Right lobe of liver (tissue), 6 donors: ENCODE measurements around the gene GPR160. TPM values are rescaled to one million over a fixed set of nuclear protein-coding genes. Genes with fewer than 3 reads are reported as not detected.

ENCODE experiments used
- ATAC-seq, 4 donors: fragments of 200-7000 bp; cut with Tn5 transposase; one replicate each; pipeline ENCODE4 v1.9.1; 2020; ENCODE audit warnings: mild to moderate bottlenecking in 4 of 4, moderate library complexity in 4 of 4
- DNase-seq, 3 donors: peaks; one replicate each; pipeline ENCODE4 v3.0.0-alpha.2; 2020
- H3K27ac ChIP-seq, 3 donors: fragments of 200-600 bp; one replicate each; pipeline ENCODE4 v1.8.0; 2022
- H3K27me3 ChIP-seq, 2 donors: fragments of 200-600 bp; one replicate each; pipeline ENCODE4 v1.8.0; 2022
- H3K36me3 ChIP-seq, 4 donors: fragments of 200-600 bp; sonication (generic) in 1 of 4; one replicate each; pipeline versions ENCODE4 v1.5.1 to v1.8.0; 2017 to 2022; ENCODE audit warnings: control low read depth in 1 of 4
- H3K4me1 ChIP-seq, 4 donors: fragments of 200-600 bp; sonication (generic) in 1 of 4; one replicate each; pipeline versions ENCODE4 v1.5.1 to v1.8.0; 2017 to 2022; ENCODE audit warnings: control low read depth in 1 of 4
- H3K4me3 ChIP-seq, 3 donors: fragments of 200-600 bp; one replicate each; pipeline ENCODE4 v1.8.0; 2022
- H3K9me3 ChIP-seq, 4 donors: fragments of 200-600 bp; sonication (generic) in 1 of 4; one replicate each; pipeline versions ENCODE4 v1.5.1 to v1.8.0; 2017 to 2022; ENCODE audit warnings: control low read depth in 1 of 4
- POLR2A ChIP-seq: fragments of 450-650 bp; IDR thresholded peaks from one replicate; pipeline ENCODE4 v1.6.1; 2017; ENCODE audit warnings: antibody characterized with exemption, mild to moderate bottlenecking
- WGBS: methylation state at CpG from one replicate; pipeline ENCODE4 v1.1.6; 2018; ENCODE audit warnings: low coverage, low lambda C conversion rate; ENCODE audit not compliant: insufficient coverage; ENCODE audit errors: missing lambda C conversion rate; 5-methylcytosine and 5-hydroxymethylcytosine counted together
- intact Hi-C, 2 donors: fragments of 100-400 bp; cut with DNase I; formaldehyde crosslinking; loops; one replicate each; pipeline versions ENCODE4 v1.11.2 to v1.14.1; 2022
- total RNA-seq, 6 experiments: library from RNA; depleted of rRNA in 2 of 6; stranded (reverse); fragments of >200 nt in 2 of 6; fragmentation: NEBNext Ultra II Directional in 3 of 6; extraction: Animal tissue kit (Norgen Biotek cat#: 25700) in 3 of 6; gene quantifications; one replicate each; pipeline versions ENCODE4 v1.1.0 to v1.2.4, GENCODE V29; 2016 to 2023
- TF ChIP-seq, protein P1 (sequence below), 4 donors: fragments of 200-600 bp in 3 of 4; fragments of 450-650 bp in 1 of 4; IDR thresholded peaks; one replicate each; pipeline versions ENCODE4 v1.5.1 to v1.8.0; 2016 to 2022; ENCODE audit warnings: antibody characterized with exemption in 4 of 4, mild to moderate bottlenecking in 2 of 4
- donor health status: DM: no; HTN: yes; CAD: no.
- donor health status: DM: no; HTN: no; CAD: no.
- donor health status: DM: no; HTN: no; CAD: no.
- donor health status: DM: no; HTN: yes; CAD: no.
- donor health status: DM: no; HTN: yes; CAD: no.

GPR160 gene
- total RNA-seq, 6 experiments from 2014 or later = 1.0 to 4.2 (median 1.6) TPM

DNA sequence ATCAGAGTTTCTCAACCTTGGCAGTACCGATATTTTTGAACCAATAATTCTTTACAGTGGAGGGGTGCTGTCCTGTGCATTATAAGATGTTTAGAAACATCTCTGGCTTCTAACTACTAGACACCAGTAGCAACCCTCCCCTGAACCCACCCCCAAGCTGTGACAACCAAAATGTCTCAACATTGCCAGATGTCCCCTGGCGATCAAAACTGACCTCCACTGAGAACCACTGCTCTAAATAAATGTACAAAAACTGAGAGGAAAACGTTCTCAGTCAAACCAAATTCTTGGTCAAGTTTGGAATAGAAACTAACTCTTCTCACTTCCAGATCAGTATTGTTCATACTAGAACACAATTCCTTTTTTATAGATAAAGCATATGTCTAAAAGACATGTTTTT, 58.5 kb downstream of the GPR160 start:
- H3K9me3 ChIP-seq = no peaks in the 10 kb centered on the region
- DNase-seq (no peak), ATAC-seq (no peak)
- WGBS = 79% methylated on average over 3 of the region's 3 CpGs
- no peak overlapping the region for H3K4me3 ChIP-seq
- intact Hi-C loops = no loop called here
- TF ChIP-seq, protein P1, sequence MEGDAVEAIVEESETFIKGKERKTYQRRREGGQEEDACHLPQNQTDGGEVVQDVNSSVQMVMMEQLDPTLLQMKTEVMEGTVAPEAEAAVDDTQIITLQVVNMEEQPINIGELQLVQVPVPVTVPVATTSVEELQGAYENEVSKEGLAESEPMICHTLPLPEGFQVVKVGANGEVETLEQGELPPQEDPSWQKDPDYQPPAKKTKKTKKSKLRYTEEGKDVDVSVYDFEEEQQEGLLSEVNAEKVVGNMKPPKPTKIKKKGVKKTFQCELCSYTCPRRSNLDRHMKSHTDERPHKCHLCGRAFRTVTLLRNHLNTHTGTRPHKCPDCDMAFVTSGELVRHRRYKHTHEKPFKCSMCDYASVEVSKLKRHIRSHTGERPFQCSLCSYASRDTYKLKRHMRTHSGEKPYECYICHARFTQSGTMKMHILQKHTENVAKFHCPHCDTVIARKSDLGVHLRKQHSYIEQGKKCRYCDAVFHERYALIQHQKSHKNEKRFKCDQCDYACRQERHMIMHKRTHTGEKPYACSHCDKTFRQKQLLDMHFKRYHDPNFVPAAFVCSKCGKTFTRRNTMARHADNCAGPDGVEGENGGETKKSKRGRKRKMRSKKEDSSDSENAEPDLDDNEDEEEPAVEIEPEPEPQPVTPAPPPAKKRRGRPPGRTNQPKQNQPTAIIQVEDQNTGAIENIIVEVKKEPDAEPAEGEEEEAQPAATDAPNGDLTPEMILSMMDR (IDR thresholded peaks at IDR 0.05) = no peak
- TF ChIP-seq POLR2A = no peak
- H3K27ac ChIP-seq = no peak overlapping the region
- H3K36me3 ChIP-seq = peaks cover 0 to 64% (median 13%) of the 10 kb centered on the region in 4 donors
- no peaks in the 10 kb centered on the region for H3K4me1 ChIP-seq
- H3K27me3 ChIP-seq = no peaks in the 10 kb centered on the region

DNA sequence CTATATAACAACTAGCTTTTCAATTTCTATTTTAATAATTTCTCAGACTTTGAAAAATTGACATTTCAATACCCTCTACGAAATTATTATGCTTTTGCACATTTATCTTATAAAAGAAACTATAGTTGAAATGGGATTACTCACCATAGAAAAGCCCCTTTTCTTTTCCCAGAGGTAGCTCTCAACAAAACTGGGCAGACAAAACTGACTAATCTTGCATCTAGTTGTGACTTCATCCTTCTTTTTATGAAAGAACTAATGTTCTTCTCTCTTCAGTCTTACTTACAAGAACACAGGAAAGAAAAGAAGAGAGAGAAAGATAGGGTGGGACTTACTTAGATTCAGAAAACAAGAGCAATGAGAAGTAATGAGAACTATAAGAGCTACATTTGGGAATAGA, 61.0 kb downstream of the GPR160 start:
- H3K36me3 ChIP-seq = peaks cover 0 to 86% (median 21%) of the 10 kb centered on the region in 4 donors
- 85% methylated on average over 1 of the region's 1 CpG for WGBS

DNA sequence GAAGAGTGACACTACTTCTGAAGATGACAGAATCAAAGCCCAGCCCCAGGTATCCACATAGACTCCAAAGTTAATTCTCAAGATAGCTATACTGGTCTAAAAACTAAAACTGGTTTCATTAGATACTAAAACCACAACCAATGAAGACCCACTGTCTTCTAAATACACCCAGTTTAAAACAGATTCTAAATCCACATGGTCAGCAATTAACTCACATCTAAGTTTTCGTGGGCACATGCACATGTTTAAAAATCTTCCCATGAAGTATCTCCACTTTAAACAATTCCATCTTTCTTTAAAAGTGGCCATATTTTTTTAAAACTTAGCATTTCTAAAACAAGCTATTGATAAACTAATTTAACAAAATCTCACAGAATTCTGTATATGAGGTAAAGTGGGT, 63.1 kb downstream of the GPR160 start:
- peaks cover 0 to 80% (median 17%) of the 10 kb centered on the region in 4 donors for H3K36me3 ChIP-seq
- 92% methylated on average over 1 of the region's 1 CpG for WGBS
- no peak overlapping the region for H3K27ac ChIP-seq
- no peaks in the 10 kb centered on the region for H3K4me1 ChIP-seq
- no peaks in the 10 kb centered on the region for H3K27me3 ChIP-seq
- no peaks in the 10 kb centered on the region for H3K9me3 ChIP-seq
- no peak for TF ChIP-seq POLR2A
- TF ChIP-seq, protein P1 (IDR thresholded peaks at IDR 0.05) = no peak
- DNase-seq (no peak), ATAC-seq (no peak)
- intact Hi-C loops = no loop called here
- H3K4me3 ChIP-seq = no peak overlapping the region

More for the DNA sequence above, 61.0 kb downstream of the GPR160 start:
- no peaks in the 10 kb centered on the region for H3K4me1 ChIP-seq
- H3K27me3 ChIP-seq = no peaks in the 10 kb centered on the region
- no peak for ATAC-seq
- H3K4me3 ChIP-seq = no peak overlapping the region
- TF ChIP-seq POLR2A = no peak
- TF ChIP-seq, protein P1 (IDR thresholded peaks at IDR 0.05) = no peak
- no peak overlapping the region for H3K27ac ChIP-seq
- no peaks in the 10 kb centered on the region for H3K9me3 ChIP-seq
- intact Hi-C loops = no loop called here
- no peak for DNase-seq

DNA sequence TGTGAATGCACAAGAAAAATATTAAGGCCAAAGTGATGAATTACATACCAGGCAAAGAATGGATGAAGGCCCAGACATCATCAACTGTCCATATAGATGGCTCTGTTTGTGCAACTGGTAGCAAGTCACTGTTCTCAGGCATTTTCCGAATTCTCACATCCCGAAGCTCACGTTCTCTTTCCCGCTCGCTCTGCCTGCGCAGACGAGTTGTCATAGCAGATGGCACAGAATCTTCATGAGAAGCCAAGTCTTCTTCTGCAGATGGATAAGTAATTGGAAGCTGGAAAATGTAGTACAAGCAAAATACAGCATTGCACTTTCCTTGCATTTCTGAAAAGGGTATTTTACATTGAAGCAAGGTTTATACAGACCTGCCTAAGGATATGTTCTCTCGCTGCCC, 64.6 kb downstream of the GPR160 start:
- WGBS = 94% methylated on average over 8 of the region's 8 CpGs
- peaks cover 0 to 69% (median 12%) of the 10 kb centered on the region in 4 donors for H3K36me3 ChIP-seq
- no peak overlapping the region for H3K4me3 ChIP-seq
- DNase-seq (no peak), ATAC-seq (no peak)
- TF ChIP-seq, protein P1 (IDR thresholded peaks at IDR 0.05) = no peak
- TF ChIP-seq POLR2A = no peak
- intact Hi-C loops = no loop called here
- no peaks in the 10 kb centered on the region for H3K9me3 ChIP-seq
- no peaks in the 10 kb centered on the region for H3K27me3 ChIP-seq
- H3K4me1 ChIP-seq = no peaks in the 10 kb centered on the region
- H3K27ac ChIP-seq = no peak overlapping the region

DNA sequence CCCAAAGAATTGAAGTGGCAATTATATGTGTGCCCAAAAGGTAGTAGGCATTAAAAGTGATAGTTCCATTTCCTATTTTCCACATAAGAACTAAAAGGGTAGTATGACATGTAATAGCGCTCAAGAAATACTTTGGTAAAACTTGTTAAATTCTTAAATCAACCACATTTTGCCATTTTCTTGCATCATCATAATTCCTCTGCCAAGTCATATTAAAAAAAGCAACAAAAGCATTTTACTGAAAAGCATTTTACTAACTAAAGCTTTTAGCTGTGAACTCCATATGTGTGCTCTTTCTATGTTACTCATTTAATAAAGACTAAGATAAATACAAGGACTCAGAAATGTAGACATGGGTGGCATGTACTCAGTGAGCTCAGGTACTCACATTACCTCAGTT, 70.1 kb downstream of the GPR160 start:
- Histone ChIP-seq H3K36me3 (peaks cover 0 to 31% (median 3%) of the 10 kb centered on the region in 4 donors), H3K27me3 (no peaks in the 10 kb centered on the region), H3K4me1 (no peaks in the 10 kb centered on the region), H3K27ac (no peak overlapping the region), H3K9me3 (no peaks in the 10 kb centered on the region), H3K4me3 (no peak overlapping the region)
- 100% methylated on average over 1 of the region's 1 CpG for WGBS
- DNase-seq (no peak), ATAC-seq (no peak)
- TF ChIP-seq, protein P1 (IDR thresholded peaks at IDR 0.05) = no peak
- no peak for TF ChIP-seq POLR2A
- intact Hi-C loops = no loop called here
